ENCODE data around the gene PODXL2.
"Not testable (repeated sequence)": the region's sequence is repeated elsewhere in the genome, so short reads cannot be mapped to it uniquely, and the experiment has no call there.

Gene PODXL2

DNA sequence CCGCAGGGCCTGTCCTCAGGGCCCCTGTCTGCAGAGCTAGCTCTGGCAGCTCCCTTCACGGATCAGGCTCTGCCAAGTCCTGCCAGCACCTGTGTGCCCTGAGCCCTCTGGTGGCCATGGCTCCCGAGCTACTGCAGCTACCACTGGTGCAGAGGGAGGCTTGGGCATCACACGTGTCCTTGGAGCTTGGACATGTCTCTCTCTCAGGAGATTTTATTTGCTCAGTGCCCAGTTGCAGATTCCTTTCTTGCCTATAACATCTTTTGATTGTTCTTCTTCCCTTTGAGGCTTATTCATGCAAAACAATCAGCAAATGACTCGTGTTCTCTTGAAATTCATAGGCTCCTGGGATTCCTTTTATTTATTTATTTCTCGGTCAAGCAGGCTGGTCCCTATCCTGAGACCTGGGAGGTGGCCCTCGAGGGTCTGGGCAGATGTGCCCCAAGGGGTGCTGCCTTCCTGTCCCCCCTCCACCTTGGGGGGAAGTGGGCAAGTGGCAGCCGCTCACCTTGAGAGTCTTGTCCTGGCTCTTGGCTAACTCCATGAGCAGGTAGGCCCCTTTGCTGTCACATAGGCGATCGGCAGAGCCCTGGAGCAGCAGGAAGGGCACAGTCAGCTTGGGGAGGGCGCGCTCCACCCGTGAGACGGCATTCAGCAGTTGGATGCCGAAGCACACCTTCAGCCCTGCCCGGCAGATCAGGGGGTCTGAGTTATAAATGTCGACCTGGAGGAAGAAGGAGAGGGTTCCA is 65.7 kb downstream of the PODXL2 start:
- peak; percentile 16 for DNase-seq
- Mint-ChIP-seq H3K4me3 (no peak overlapping the region), H3K4me1 (peaks cover 39 to 58% of the 10 kb centered on the region in 2 donors), H3K27ac (peak overlapping the region; percentile 56), H3K27me3 (no peaks in the 10 kb centered on the region), H3K9me3 (no peaks in the 10 kb centered on the region), H3K36me3 (peaks cover 25 to 46% of the 10 kb centered on the region in 2 donors)
- peak in 1 of 2 donors; percentile 33 for ATAC-seq (replicated peaks)

DNA sequence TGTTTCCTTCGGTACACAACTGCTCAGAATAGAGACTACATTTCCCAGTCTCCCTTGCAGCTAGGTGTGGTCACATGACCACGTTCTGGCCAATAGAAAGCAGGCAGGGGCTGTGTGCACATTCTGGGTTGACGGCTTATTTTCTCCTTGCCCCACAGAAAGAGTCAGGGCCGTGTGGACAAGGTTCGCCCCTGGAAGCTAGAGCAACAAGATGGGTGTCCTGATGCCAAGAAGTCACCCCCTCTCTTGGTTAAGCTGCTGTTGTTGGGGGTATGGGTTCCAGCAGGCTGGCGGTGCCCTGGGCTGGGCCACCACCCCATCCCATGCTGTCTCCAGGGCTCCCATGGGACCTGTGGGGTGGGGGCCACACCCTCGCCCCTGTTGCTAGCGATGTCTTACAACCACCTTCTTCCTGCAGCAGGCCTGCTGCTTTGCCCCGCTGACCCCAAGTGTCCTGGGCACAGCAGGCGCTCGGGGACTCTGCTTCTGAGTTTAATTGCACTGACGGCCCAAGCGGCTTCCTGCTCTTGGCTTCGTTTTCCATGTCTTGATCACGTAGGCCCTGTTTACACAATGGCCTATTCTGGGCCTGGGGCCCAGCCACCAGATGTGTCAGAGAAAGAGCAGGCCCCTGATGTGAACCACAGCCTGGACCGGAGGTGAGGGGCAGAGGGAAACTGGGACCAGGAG is 68.7 kb downstream of the PODXL2 start:
- H3K9me3 Mint-ChIP-seq: no peaks in the 10 kb centered on the region
- peak overlapping the region; percentile 89 for H3K27ac Mint-ChIP-seq
- ATAC-seq (replicated peaks) (peak; percentile 83 to 87), DNase-seq (peak; percentile 41)
- H3K4me1 Mint-ChIP-seq: peaks cover 29 to 43% of the 10 kb centered on the region in 2 donors
- H3K4me3 Mint-ChIP-seq: peak overlapping the region; percentile 47 to 57
- H3K36me3 Mint-ChIP-seq: peaks cover 24 to 49% of the 10 kb centered on the region in 2 donors
- no peaks in the 10 kb centered on the region for H3K27me3 Mint-ChIP-seq

DNA sequence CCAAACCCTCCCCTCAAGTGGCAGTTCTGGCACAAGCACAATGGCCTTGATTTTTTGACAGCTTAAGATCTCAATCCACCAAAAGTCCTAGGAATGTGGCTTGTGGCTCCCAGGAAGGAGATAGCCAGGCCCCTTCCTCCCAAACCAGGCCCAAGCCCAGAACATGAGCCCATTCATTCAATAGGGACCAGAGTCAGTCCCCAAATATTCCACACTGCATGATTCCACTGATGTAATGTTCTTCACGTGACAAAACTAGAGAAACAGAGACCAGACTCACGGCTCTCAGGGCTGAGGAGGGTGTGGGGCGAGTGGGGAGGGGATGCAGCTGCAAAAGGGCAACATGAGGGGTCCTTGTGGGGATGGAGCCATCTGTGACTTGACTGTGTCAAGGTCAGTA is 69.3 kb downstream of the PODXL2 start:
- Mint-ChIP-seq H3K27me3 (no peaks in the 10 kb centered on the region), H3K4me3 (no peak overlapping the region), H3K27ac (peak overlapping the region; percentile 31), H3K4me1 (peaks cover 24 to 37% of the 10 kb centered on the region in 2 donors), H3K9me3 (peaks cover 0 to 2% of the 10 kb centered on the region in 2 donors), H3K36me3 (peaks cover 24 to 46% of the 10 kb centered on the region in 2 donors)
- no peak for ATAC-seq (replicated peaks)
- DNase-seq: no peak

DNA sequence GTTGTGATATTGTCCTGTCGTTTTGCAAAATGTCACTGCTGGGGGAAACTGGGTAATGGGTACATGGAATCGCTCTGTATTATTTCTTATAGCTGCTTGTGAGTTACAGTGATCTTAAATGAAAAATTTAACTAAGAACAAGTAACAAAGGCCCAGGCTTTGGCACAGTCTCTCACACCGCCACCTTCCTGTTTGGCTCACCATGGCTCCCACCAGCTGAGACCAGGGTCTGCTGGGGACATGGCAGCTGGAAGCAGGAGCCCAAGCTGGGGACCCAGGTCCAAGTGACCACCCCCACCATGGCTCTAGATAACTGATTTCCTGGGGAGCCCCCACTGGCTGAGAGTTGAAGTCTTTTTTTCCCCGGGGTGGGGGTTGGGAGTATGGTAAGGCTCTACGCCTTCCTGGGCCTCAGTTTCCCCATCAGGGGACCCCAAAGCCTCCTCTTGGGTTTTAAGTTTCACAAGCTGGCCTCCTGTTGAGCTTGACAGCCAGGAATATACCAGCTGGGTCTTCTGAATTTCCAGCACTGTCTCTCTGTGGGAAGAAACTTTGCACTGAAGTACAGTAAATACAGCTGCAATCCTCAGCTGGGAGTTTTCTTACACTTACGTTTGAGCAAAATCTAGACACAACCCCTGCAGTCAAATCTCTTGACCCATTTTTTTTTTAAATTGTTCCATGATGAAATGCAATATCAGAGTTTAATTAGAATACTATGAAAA is 69.9 kb downstream of the PODXL2 start:
- Mint-ChIP-seq H3K36me3 (peaks cover 24 to 47% of the 10 kb centered on the region in 2 donors), H3K4me1 (peaks cover 22 to 32% of the 10 kb centered on the region in 2 donors), H3K4me3 (no peak overlapping the region), H3K27me3 (no peaks in the 10 kb centered on the region), H3K9me3 (peaks cover 0 to 6% of the 10 kb centered on the region in 2 donors), H3K27ac (peak overlapping the region; percentile 31)
- DNase-seq (no peak), ATAC-seq (replicated peaks) (no peak)

DNA sequence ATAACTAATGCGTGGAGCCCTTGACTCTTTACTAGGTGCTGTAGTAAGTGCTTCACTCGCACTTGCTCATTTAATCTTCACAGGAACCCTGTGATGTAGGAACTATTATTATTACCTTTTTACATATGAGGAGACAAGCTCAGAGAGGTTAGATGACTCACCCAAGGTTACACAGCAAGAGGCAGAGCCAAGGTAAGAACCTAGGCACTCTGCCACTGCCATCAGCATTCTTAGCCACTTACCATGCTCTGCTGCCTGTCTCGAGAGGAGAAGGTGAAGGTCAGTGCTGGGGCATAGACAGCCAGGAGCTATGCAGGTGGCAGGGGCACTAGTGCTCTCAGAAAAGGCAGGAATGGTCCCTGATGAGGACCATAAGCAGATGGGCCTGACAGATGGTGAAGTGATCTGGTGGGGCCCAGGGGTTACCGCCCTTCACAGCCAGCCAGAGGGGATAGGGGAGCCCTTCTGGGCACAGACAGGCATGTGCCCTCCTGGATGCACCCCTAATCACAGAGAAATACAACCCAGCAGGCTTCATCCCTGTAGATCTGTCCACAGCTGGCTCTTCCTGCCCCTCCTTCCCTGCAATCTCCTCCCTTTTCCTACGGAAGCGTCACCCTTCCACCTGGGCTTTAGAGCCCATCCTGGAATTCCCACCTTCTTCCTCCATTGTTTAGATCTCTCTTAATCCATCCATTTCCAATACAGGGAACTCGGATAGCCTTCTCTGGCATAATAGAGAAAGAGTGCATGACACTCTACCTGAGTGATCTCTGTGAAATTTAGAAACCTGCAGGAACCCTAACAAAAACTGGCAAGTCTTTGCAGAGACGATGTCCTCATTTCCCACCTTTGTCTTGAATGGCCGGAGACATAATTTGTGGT is 70.7 kb downstream of the PODXL2 start:
- H3K27me3 Mint-ChIP-seq: no peaks in the 10 kb centered on the region
- peaks cover 26 to 49% of the 10 kb centered on the region in 2 donors for H3K36me3 Mint-ChIP-seq
- no peak overlapping the region for H3K27ac Mint-ChIP-seq
- DNase-seq (no peak), ATAC-seq (replicated peaks) (no peak)
- no peak overlapping the region for H3K4me3 Mint-ChIP-seq
- peaks cover 0 to 6% of the 10 kb centered on the region in 2 donors for H3K9me3 Mint-ChIP-seq
- peaks cover 18 to 27% of the 10 kb centered on the region in 2 donors for H3K4me1 Mint-ChIP-seq

DNA sequence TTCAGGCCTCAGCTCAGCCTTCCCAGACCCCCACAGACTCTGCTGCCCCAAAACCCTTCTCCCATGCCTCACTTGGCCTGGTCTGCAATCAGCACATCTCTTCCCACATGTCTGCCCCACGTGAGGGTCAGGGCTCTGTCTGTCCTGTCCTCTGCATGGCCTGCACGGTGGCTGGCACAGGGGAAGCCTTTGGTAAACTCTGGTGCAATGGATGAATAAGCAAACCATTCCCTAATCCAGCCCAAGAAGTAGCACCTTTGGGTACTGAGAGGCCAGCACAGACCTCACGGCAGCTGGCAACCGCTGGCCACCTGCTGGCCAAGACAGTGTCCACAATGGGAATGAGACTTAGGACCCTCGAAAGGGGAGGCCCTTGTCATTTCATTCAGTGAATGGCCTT is 71.4 kb downstream of the PODXL2 start:
- peaks cover 0 to 4% of the 10 kb centered on the region in 2 donors for H3K27me3 Mint-ChIP-seq
- peaks cover 4 to 8% of the 10 kb centered on the region in 2 donors for H3K9me3 Mint-ChIP-seq
- DNase-seq: no peak
- peaks cover 28 to 51% of the 10 kb centered on the region in 2 donors for H3K36me3 Mint-ChIP-seq
- peaks cover 15 to 24% of the 10 kb centered on the region in 2 donors for H3K4me1 Mint-ChIP-seq
- no peak overlapping the region for H3K4me3 Mint-ChIP-seq
- no peak for ATAC-seq (replicated peaks)
- no peak overlapping the region for H3K27ac Mint-ChIP-seq

DNA sequence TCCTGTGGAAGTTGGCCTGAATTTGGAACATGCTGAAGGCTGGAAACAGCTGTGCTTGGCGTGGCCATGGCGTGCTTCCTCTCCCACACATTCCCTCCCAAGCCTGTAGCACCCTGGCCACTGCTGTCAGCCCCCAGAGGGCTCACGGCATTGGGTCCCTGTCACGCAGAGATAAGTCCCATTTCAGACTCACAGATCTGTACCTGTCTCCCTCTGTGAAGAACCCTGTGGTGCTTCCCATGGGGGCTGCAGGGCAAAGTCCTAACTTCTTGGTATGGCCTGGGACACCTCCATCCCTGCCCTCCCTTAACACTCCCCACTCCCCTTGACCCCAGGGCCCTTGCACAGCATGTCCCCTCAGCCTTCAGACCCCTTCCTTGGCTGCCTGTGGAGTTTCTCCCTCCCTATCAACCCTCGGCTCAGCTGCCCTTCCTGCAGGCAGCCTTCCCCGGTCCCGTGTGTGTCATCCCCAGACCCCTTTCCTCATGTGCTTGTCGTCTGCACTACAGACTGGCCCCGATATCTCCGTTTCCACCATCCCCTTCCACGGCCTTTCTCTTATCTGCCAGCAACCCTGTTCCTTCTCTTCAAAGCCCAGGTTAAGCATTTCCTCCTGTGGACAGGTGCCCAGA is 72.4 kb downstream of the PODXL2 start:
- Mint-ChIP-seq H3K27ac (no peak overlapping the region), H3K27me3 (peaks cover 0 to 4% of the 10 kb centered on the region in 2 donors), H3K4me1 (peaks cover 13 to 18% of the 10 kb centered on the region in 2 donors), H3K9me3 (peaks cover 4 to 8% of the 10 kb centered on the region in 2 donors), H3K36me3 (peaks cover 31 to 61% of the 10 kb centered on the region in 2 donors), H3K4me3 (no peak overlapping the region)
- DNase-seq: no peak
- ATAC-seq (replicated peaks): no peak

DNA sequence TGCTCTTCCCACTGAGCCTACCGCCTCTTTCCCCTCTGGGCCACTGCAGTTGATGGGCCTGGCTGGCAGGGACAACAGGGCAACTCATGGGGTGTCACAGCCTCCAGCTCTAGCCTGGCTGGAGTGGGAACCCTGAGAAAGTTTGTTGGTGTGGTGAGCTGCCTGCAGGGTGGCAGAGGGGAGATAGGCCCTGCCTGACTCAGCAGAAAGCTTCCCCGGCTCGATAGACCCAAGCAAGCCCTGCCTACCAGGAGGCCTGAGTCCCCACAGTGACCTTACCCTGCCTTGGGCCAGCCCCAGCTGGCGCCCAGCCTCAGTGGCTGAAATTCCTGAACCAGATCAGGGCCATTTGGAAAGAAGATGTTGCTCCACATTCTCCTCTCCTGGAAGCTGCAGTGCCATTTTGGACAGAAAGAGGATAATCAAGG is 73.2 kb downstream of the PODXL2 start:
- DNase-seq (no peak), ATAC-seq (replicated peaks) (no peak)
- H3K9me3 Mint-ChIP-seq: peaks cover 4 to 8% of the 10 kb centered on the region in 2 donors
- peaks cover 31 to 66% of the 10 kb centered on the region in 2 donors for H3K36me3 Mint-ChIP-seq
- no peak overlapping the region for H3K4me3 Mint-ChIP-seq
- H3K27ac Mint-ChIP-seq: no peak overlapping the region
- peaks cover 0 to 4% of the 10 kb centered on the region in 2 donors for H3K27me3 Mint-ChIP-seq
- H3K4me1 Mint-ChIP-seq: peaks cover 10 to 11% of the 10 kb centered on the region in 2 donors

DNA sequence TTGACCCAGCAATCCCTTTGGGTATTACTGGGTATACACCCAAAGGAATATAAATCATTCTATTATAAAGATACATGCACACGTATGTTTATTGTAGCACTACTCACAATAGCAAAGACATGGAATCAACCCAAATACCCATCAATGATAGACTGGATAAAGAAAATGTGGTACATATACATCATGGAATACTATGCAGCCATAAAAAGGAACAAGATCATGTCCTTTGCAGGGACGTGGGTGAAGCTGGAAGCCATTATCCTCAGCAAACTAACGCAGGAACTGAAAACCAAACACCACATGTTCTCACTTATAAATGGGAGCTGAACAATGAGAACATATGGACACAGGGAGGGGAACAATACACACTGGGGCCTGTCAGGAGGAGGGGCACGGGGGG is 75.9 kb downstream of the PODXL2 start:
- not testable (repeated sequence) for H3K4me1 Mint-ChIP-seq; H3K4me3 Mint-ChIP-seq; ATAC-seq (replicated peaks); H3K27me3 Mint-ChIP-seq; H3K9me3 Mint-ChIP-seq; DNase-seq; H3K27ac Mint-ChIP-seq
- H3K36me3 Mint-ChIP-seq: peaks cover 30 to 49% of the 10 kb centered on the region in 2 donors

DNA sequence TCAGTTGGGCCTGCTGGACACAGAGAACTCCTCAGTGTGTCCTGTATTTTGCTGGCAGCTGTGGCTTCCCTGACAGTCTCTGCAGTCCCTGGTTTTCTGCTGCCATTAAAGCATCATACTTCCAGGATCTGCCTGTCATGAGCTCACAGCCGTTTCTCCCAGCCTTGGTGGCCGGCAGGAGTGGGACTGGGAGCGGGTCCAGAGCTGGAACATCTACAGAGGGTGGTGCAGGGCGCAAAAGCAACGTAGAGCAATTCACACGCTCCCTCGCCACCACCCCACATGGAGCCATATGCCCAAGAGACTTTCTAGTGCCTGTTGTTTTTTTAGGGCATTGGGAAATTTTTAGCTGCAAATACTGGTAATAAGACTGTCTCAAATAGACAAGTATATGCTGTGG is 77.3 kb downstream of the PODXL2 start:
- Mint-ChIP-seq H3K27ac (no peak overlapping the region), H3K4me1 (peaks cover 0 to under 1% of the 10 kb centered on the region in 2 donors), H3K9me3 (peaks cover 4 to 8% of the 10 kb centered on the region in 2 donors), H3K4me3 (no peak overlapping the region), H3K27me3 (peaks cover 0 to 4% of the 10 kb centered on the region in 2 donors), H3K36me3 (peaks cover 36 to 51% of the 10 kb centered on the region in 2 donors)
- DNase-seq: no peak
- no peak for ATAC-seq (replicated peaks)

DNA sequence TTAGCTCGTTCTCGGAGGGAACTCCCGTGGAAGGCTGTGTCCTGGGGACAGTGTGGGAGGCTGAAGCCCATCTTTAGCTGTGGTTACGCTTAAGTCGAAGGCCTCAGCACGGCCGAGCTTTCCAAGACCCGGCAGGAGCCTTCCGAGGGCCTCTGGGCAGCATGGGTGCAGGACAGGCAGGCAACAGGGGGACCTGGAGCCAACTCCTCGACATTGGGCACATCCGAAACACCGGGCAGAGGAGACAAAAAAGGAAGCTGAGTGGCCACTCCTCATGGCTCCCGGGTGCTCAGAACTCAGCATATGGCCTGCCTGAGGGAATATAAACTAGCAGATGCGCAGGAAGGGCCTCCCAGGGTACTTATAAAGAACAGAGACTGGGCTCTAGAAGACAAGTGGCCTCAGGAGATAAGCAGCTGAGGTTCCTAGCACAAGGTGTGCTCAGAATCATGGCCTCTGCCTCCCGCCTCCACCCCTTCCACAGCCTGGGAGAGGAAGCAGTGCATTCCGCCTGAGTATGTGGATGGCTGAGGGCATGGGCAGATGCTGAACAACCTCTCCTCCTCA is 77.9 kb downstream of the PODXL2 start:
- peaks cover 31 to 45% of the 10 kb centered on the region in 2 donors for H3K36me3 Mint-ChIP-seq
- H3K4me3 Mint-ChIP-seq: no peak overlapping the region
- H3K4me1 Mint-ChIP-seq: peaks cover 0 to 1% of the 10 kb centered on the region in 2 donors
- H3K27ac Mint-ChIP-seq: no peak overlapping the region
- ATAC-seq (replicated peaks): no peak
- H3K27me3 Mint-ChIP-seq: peaks cover 0 to 4% of the 10 kb centered on the region in 2 donors
- no peak for DNase-seq
- peaks cover 4 to 8% of the 10 kb centered on the region in 2 donors for H3K9me3 Mint-ChIP-seq

DNA sequence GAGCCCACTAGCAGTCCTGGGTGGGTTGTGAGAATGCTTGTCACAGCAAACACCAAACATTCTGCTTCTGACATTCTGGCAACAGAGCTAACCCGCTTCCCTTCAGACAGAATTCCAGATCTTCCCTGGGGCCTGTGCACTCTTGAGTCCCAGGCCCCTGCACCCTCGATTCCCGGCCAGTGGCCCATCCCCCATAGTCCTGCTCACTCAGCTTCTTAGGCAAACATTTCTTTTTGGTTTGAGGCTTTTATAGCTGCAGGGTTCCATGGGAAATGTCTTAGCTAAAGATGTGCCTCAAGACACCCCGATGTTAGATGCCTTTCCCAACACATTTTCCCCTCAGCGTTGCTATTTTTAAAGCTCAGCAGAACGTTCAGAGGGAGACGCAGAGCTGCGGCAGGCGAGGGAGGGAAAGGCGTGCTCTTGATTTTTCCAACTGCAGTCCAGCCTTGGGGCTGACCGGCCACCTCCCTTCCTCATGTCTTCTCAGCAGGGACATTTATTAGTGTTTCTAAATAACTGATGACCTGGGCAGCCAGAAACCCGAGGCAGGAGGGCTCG is 78.9 kb downstream of the PODXL2 start:
- Mint-ChIP-seq H3K9me3 (peaks cover 4 to 8% of the 10 kb centered on the region in 2 donors), H3K27ac (no peak overlapping the region), H3K27me3 (peaks cover 0 to 4% of the 10 kb centered on the region in 2 donors), H3K4me1 (peaks cover 0 to 1% of the 10 kb centered on the region in 2 donors), H3K4me3 (no peak overlapping the region), H3K36me3 (peaks cover 33 to 48% of the 10 kb centered on the region in 2 donors)
- ATAC-seq (replicated peaks) (no peak), DNase-seq (no peak)
